Fibroblast of skin of right biceps (primary cell): ENCODE results near the gene WDR5.

Source experiments
- DNase-seq: peaks from one replicate; pipeline ENCODE4 v3.0.0-alpha.2; 2013

The WDR5 gene

GRCh38 chr9:134189470-134190231 lies 53.8 kb downstream of the WDR5 start:
- peak; percentile 31 for DNase-seq

GRCh38 chr9:134190232-134191121 lies 54.6 kb downstream of the WDR5 start:
- DNase-seq = no peak

GRCh38 chr9:134191455-134192209 lies 55.8 kb downstream of the WDR5 start:
- no peak for DNase-seq

GRCh38 chr9:134192311-134192950 lies 56.5 kb downstream of the WDR5 start:
- no peak for DNase-seq

GRCh38 chr9:134192951-134193731 lies 57.3 kb downstream of the WDR5 start:
- DNase-seq = no peak

- no peak for DNase-seq
Measured at GRCh38 chr9:134193912-134194535, 58.1 kb downstream of the WDR5 start.

- no peak for DNase-seq
Measured at GRCh38 chr9:134195558-134195957, 59.7 kb downstream of the WDR5 start.

GRCh38 chr9:134196911-134197310 lies 61.0 kb downstream of the WDR5 start:
- no peak for DNase-seq

- no peak for DNase-seq
Measured at GRCh38 chr9:134198791-134199190, 62.9 kb downstream of the WDR5 start.

GRCh38 chr9:134200730-134201129 lies 64.8 kb downstream of the WDR5 start:
- DNase-seq = no peak

- DNase-seq = no peak
Measured at GRCh38 chr9:134203224-134203623, 67.3 kb downstream of the WDR5 start.

GRCh38 chr9:134204041-134204440 lies 68.2 kb downstream of the WDR5 start:
- no peak for DNase-seq

GRCh38 chr9:134204991-134205578 lies 69.2 kb downstream of the WDR5 start:
- peak; percentile 57 for DNase-seq

- peak; percentile 90 for DNase-seq
Measured at GRCh38 chr9:134205672-134206310, 69.9 kb downstream of the WDR5 start.

- DNase-seq = no peak
Measured at GRCh38 chr9:134206311-134207300, 70.7 kb downstream of the WDR5 start.

GRCh38 chr9:134208310-134208841 lies 72.5 kb downstream of the WDR5 start:
- DNase-seq = no peak

- no peak for DNase-seq
Measured at GRCh38 chr9:134208981-134209725, 73.3 kb downstream of the WDR5 start.
